ENCODE results near the gene KIFC1.
"Not testable (repeated sequence)": the region's sequence is repeated elsewhere in the genome, so short reads cannot be mapped to it uniquely, and the experiment has no call there.

The KIFC1 gene, protein sequence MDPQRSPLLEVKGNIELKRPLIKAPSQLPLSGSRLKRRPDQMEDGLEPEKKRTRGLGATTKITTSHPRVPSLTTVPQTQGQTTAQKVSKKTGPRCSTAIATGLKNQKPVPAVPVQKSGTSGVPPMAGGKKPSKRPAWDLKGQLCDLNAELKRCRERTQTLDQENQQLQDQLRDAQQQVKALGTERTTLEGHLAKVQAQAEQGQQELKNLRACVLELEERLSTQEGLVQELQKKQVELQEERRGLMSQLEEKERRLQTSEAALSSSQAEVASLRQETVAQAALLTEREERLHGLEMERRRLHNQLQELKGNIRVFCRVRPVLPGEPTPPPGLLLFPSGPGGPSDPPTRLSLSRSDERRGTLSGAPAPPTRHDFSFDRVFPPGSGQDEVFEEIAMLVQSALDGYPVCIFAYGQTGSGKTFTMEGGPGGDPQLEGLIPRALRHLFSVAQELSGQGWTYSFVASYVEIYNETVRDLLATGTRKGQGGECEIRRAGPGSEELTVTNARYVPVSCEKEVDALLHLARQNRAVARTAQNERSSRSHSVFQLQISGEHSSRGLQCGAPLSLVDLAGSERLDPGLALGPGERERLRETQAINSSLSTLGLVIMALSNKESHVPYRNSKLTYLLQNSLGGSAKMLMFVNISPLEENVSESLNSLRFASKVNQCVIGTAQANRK

DNA sequence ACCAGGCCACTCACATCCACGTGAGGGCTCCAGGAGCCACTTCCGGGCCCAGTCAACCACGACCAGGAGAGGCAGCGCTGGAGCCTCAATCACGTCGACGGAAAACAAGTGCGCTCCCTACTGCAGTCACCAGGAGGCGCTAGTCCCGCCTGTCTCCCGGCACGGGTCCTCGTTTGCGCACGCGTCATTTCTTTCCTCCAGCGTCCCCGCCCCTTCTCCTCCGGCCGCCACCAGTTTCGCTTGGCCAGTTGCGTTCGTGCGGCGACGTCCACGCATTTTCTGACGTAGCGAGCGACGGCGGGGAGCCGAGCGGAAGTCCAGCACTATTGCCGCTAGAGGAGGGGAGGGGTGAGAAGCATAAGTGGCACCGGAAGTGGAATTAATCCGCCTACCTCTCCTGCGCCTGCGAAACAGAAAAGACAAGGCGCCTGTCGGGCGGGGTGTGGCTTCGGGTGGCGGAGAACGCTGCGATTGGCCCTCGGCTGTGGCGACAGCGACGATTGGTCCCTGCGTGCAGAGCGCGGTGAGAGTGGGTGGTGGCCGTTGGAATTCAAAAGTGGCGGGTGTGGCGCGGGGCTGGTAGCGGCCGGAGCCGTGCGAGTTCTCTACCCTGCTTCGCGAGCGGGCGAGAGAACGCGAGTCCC, at the start of gene KIFC1:
KIFC1 (plus strand) TSS at position 546 of the 644 bp plus-strand sequence. CDS start 163 bp downstream, outside the sequence.
- H3K27me3 ChIP-seq (ENCODE audit: control insufficient read depth, insufficient read depth, low read length) = no peaks in the 10 kb centered on the region
- H3K4me3 ChIP-seq (ENCODE audit: low read length) = no peak within 1 kb of the TSS
- H3K9ac ChIP-seq (ENCODE audit: low read length) = peak within 1 kb of the TSS; percentile 33
- no peaks in the 10 kb centered on the region for H3K36me3 ChIP-seq (ENCODE audit: control insufficient read depth, insufficient read depth, low read length)
- no peaks in the 10 kb centered on the region for H3K9me3 ChIP-seq (ENCODE audit: control insufficient read depth, low read length)
- H3K4me1 ChIP-seq (ENCODE audit: control insufficient read depth, insufficient read depth, low read length) = peaks cover 15% of the 10 kb centered on the region

DNA sequence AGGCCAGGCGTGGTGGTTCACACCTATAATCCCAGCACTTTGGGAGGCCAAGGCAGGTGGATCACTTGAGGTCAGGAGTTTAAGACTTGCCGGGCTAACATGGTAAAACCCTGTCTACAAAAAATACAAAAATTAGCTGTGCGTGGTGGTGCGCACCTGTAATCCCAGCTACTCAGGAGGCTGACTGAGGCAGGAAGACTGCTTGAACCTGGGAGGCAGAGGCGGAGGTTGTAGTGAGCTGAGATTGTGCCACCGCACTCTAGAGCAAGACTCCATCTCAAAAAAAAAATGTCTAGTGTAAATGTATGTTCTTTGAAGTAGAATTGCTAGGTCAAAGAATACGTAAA, 48.0 kb upstream of the KIFC1 start:
- not testable (repeated sequence) for H3K27me3 ChIP-seq (ENCODE audit: control insufficient read depth, insufficient read depth, low read length); H3K9ac ChIP-seq (ENCODE audit: low read length); H3K9me3 ChIP-seq (ENCODE audit: control insufficient read depth, low read length); H3K36me3 ChIP-seq (ENCODE audit: control insufficient read depth, insufficient read depth, low read length); H3K4me3 ChIP-seq (ENCODE audit: low read length)
- peaks cover 25% of the 10 kb centered on the region for H3K4me1 ChIP-seq (ENCODE audit: control insufficient read depth, insufficient read depth, low read length)

DNA sequence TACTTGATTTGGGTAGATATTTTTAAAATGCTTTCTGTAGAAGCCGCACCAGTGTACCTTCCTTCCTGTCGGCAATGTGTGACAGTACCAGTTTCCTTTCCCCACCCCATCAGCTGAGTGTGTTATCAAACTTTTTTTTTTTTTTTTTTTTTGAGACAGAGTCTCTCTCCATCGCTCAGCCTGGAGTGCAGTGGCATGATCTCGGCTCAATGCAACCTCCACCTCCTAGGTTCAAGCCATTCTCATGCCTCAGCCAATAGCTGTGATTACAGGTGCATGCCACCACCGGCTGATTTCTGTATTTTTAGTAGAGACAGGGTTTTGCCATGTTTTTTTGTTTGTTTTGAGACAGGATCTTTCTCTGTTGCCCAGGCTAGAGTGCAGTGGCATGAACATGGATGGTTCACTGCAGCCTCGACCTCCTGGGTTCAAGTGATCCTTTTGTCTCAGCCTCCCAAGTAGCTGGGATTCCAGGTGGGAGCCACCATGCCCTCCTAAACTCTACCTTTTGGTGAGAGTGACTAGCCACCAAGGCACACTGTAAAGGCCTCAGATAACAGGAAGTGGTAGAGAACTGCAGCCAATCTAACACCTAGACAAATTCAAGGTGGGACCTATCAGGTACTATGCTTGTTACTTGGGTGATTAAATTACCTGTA, 47.5 kb upstream of the KIFC1 start:
- Histone ChIP-seq H3K4me3 (ENCODE audit: low read length) (no peak overlapping the region), H3K27me3 (ENCODE audit: control insufficient read depth, insufficient read depth, low read length) (no peaks in the 10 kb centered on the region), H3K9me3 (ENCODE audit: control insufficient read depth, low read length) (no peaks in the 10 kb centered on the region), H3K9ac (ENCODE audit: low read length) (no peak overlapping the region), H3K36me3 (ENCODE audit: control insufficient read depth, insufficient read depth, low read length) (no peaks in the 10 kb centered on the region), H3K4me1 (ENCODE audit: control insufficient read depth, insufficient read depth, low read length) (peaks cover 28% of the 10 kb centered on the region)

DNA sequence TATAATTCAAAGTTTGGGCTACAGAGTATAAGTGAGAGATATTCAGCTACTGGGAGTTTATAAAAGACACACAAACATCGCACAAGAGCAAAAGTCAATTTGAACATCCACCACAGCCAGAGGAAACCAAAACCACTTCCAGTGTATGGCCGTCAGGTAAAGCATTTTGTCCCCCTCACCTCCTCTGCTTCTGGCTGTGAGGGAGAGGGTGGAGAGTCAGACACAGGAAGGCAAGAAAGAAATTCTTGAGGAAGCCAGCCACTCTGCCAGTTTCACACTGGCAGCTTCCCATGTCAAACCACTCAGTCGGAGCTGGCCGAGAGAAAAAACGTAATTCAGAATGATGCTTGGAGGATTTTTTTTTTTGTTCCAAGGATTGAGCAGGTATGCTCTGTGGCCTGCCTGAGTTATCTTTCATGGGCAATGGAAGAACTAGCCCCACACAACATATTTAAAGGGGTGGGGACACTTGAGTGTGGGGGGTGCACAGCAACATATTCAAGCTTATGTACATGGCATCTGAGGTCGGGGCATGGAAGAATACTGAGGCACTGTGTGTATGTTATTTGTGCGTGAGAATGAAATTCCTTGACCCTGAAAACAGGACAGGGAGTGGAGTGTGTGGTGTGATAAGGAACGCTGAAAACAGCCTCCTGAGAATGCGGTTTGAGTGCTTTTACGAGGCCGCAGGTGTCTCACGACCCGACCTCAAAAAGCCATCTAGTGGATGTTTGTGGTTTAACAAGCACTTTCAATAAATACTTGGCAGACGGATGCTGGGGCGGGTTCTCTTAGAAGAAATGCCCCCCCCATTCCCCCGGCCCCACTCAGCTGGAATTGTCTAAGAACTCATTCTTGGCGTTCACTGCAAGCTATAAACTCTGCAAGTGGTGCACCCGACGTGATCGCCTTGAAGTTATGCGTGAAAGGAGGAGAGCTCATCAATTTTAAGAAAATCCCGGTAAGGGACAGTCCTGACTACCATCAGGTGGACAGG, 46.6 kb upstream of the KIFC1 start:
- Histone ChIP-seq H3K4me1 (ENCODE audit: control insufficient read depth, insufficient read depth, low read length) (peaks cover 28% of the 10 kb centered on the region), H3K27me3 (ENCODE audit: control insufficient read depth, insufficient read depth, low read length) (no peaks in the 10 kb centered on the region), H3K9ac (ENCODE audit: low read length) (no peak overlapping the region), H3K9me3 (ENCODE audit: control insufficient read depth, low read length) (no peaks in the 10 kb centered on the region), H3K36me3 (ENCODE audit: control insufficient read depth, insufficient read depth, low read length) (no peaks in the 10 kb centered on the region), H3K4me3 (ENCODE audit: low read length) (no peak overlapping the region)

DNA sequence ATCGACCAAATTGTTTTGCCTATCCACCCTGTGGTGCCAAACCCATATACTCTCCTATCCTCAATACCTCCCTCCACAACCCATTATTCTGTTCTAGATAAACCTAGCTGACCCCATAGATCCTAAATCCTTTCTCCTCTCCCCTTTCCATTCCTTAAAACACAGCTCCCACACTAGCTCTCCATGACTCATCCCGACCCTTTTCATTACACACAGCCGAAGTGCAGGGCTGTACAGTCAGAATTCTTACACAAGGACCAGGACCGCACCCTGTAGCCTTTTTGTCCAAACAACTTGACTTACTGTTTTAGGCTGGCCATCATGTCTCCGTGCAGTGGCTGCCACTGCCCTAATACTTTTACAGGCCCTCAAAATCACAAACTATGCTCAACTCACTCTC, 44.7 kb upstream of the KIFC1 start:
- H3K27me3 ChIP-seq (ENCODE audit: control insufficient read depth, insufficient read depth, low read length); H3K4me3 ChIP-seq (ENCODE audit: low read length); H3K36me3 ChIP-seq (ENCODE audit: control insufficient read depth, insufficient read depth, low read length); H3K9ac ChIP-seq (ENCODE audit: low read length); H3K9me3 ChIP-seq (ENCODE audit: control insufficient read depth, low read length): not testable (repeated sequence)
- H3K4me1 ChIP-seq (ENCODE audit: control insufficient read depth, insufficient read depth, low read length) = peaks cover 28% of the 10 kb centered on the region

DNA sequence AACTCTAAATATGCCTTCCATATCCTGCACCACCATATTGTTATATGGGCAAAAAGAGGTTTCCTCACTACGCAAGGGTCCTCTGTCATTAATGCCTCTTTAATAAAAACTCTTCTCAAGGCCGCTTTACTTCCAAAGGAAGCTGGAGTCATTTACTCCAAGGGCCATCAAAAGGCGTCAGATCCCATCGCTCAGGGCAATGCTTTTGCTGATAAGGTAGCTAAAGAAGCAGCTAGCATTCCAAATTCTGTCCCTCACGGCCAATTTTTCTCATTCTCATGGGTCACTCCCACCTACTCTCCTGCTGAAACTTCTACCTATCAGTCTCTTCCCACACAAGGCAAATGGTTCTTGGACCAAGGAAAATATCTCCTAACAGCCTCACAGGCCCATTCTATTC, 43.8 kb upstream of the KIFC1 start:
- H3K9me3 ChIP-seq (ENCODE audit: control insufficient read depth, low read length) = no peaks in the 10 kb centered on the region
- no peaks in the 10 kb centered on the region for H3K27me3 ChIP-seq (ENCODE audit: control insufficient read depth, insufficient read depth, low read length)
- H3K9ac ChIP-seq (ENCODE audit: low read length) = no peak overlapping the region
- no peaks in the 10 kb centered on the region for H3K36me3 ChIP-seq (ENCODE audit: control insufficient read depth, insufficient read depth, low read length)
- H3K4me1 ChIP-seq (ENCODE audit: control insufficient read depth, insufficient read depth, low read length) = peaks cover 28% of the 10 kb centered on the region
- H3K4me3 ChIP-seq (ENCODE audit: low read length) = no peak overlapping the region

DNA sequence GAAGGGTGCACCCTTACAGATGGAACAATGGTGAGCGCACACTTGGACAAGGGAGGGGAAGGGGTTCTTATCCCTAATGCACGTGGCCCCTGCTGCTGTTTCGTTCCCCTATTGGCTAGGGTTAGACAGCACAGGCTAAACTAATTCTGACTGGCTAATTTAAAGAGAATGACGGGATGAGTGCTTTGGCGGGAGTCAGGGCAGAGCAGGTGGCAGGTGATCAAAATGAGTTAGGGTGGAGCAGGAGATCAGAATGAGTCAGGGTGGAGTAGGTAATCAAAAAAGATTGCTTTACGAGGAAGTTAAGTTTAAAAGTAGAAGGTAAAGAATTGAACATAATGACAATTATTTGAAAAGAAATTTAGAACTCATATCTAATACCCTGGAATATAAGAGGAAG, 35.8 kb upstream of the KIFC1 start:
- H3K4me3 ChIP-seq (ENCODE audit: low read length); H3K36me3 ChIP-seq (ENCODE audit: control insufficient read depth, insufficient read depth, low read length); H3K9me3 ChIP-seq (ENCODE audit: control insufficient read depth, low read length); H3K27me3 ChIP-seq (ENCODE audit: control insufficient read depth, insufficient read depth, low read length): not testable (repeated sequence)
- Histone ChIP-seq H3K9ac (ENCODE audit: low read length) (peak overlapping the region; percentile 55), H3K4me1 (ENCODE audit: control insufficient read depth, insufficient read depth, low read length) (peaks cover 25% of the 10 kb centered on the region)

DNA sequence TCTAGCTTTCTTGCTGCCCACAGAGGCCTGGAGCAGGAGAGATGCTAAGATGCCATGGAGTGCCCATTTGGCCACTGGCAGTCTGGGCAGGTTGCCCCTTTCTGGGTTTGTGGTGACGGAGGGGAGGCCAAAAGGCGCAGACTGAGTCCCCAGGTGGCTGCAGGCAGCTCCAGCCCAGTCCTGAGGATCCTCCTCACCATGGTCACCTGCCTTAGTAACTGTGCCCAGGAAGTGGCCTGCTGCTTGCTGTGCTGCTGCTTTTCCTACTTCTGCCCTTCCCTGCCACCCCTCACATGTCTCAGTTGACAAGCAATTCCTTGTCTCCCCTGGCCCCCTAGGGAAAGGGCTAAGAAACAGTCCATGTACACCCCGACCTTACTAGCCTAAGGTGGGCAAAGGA, 35.3 kb upstream of the KIFC1 start:
- H3K9me3 ChIP-seq (ENCODE audit: control insufficient read depth, low read length) = no peaks in the 10 kb centered on the region
- H3K4me1 ChIP-seq (ENCODE audit: control insufficient read depth, insufficient read depth, low read length) = peaks cover 25% of the 10 kb centered on the region
- H3K9ac ChIP-seq (ENCODE audit: low read length) = peak overlapping the region; percentile 55

DNA sequence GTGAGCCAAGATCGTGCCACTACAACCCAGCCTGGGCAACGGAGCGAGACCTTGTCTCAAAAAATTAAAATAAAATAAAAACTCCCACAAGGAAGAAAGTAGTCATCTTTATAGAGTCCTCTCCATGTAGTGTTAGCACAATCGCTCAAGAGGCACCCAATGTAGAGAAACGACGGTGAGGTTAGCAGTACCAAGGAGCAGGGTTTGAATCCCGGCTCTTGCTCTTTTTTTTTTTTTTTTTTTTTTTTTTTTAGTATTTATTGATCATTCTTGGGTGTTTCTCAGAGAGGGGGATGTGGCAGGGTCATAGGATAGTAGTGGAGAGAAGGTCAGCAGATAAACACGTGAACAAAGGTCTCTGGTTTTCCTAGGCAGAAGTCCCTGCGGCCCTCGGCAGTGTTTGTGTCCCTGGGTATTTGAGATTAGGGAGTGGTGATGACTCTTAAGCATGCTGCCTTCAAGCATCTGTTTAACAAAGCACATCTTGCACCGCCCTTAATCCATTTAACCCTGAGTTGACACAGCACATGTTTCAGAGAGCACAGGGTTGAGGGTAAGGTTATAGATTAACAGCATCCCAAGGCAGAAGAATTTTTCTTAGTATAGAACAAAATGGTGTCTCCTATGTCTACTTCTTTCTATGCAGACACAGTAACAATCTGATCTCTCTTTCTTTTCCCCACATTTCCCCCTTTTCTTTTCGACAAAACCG, 34.3 kb upstream of the KIFC1 start:
- not testable (repeated sequence) for H3K4me3 ChIP-seq (ENCODE audit: low read length); H3K9me3 ChIP-seq (ENCODE audit: control insufficient read depth, low read length); H3K36me3 ChIP-seq (ENCODE audit: control insufficient read depth, insufficient read depth, low read length); H3K9ac ChIP-seq (ENCODE audit: low read length); H3K27me3 ChIP-seq (ENCODE audit: control insufficient read depth, insufficient read depth, low read length)
- peaks cover 32% of the 10 kb centered on the region for H3K4me1 ChIP-seq (ENCODE audit: control insufficient read depth, insufficient read depth, low read length)

More for the DNA sequence above, 35.3 kb upstream of the KIFC1 start:
- no peaks in the 10 kb centered on the region for H3K36me3 ChIP-seq (ENCODE audit: control insufficient read depth, insufficient read depth, low read length)
- H3K4me3 ChIP-seq (ENCODE audit: low read length) = no peak overlapping the region
- no peaks in the 10 kb centered on the region for H3K27me3 ChIP-seq (ENCODE audit: control insufficient read depth, insufficient read depth, low read length)

DNA sequence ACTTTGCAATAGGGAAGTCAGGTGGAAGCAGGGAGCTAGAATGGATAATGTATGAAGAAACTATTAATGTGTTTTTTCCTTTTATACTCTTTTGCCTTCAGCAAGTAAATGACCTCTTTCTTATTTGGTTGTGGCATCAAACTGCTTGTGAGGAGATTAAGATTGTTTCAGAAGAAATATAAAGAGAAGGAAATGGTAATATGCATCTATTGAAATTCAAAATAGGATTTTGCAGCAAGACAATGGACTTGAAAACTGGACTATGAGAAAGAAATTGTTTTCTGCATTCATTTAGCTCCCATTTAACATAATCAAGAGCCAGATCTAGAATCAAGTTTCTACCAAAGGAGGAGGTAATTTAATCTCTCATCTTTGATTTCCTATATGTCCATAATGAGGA, 32.3 kb upstream of the KIFC1 start:
- no peaks in the 10 kb centered on the region for H3K27me3 ChIP-seq (ENCODE audit: control insufficient read depth, insufficient read depth, low read length)
- no peak overlapping the region for H3K9ac ChIP-seq (ENCODE audit: low read length)
- H3K36me3 ChIP-seq (ENCODE audit: control insufficient read depth, insufficient read depth, low read length) = no peaks in the 10 kb centered on the region
- peaks cover 32% of the 10 kb centered on the region for H3K4me1 ChIP-seq (ENCODE audit: control insufficient read depth, insufficient read depth, low read length)
- H3K9me3 ChIP-seq (ENCODE audit: control insufficient read depth, low read length) = no peaks in the 10 kb centered on the region
- H3K4me3 ChIP-seq (ENCODE audit: low read length) = no peak overlapping the region

DNA sequence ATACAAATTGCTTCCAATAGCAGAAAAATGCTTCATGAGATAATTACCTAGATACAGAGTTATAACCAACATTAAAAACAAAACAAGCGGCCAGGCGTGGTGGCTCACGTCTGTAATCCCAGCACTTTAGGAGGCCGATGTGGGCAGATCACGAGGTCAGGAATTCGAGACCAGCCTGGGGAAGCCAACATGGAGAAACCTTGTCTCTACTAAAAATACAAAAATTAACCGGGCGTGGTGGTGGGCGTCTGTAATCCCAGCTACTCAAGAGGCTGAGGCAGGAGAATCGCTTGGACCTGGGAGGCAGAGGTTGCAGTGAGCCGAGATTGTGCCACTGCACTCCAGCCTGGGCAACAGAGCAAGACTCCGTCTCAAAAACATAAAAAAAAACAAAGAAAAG, 28.1 kb upstream of the KIFC1 start:
- H3K9me3 ChIP-seq (ENCODE audit: control insufficient read depth, low read length); H3K4me3 ChIP-seq (ENCODE audit: low read length); H3K9ac ChIP-seq (ENCODE audit: low read length); H3K27me3 ChIP-seq (ENCODE audit: control insufficient read depth, insufficient read depth, low read length); H3K36me3 ChIP-seq (ENCODE audit: control insufficient read depth, insufficient read depth, low read length); H3K4me1 ChIP-seq (ENCODE audit: control insufficient read depth, insufficient read depth, low read length): not testable (repeated sequence)
